ENCODE results near the gene SLC47A1. TPM values are rescaled to one million over a fixed set of nuclear protein-coding genes. Genes with fewer than 3 reads are reported as not detected.

The SLC47A1 gene
- total RNA-seq, 3 donors from 2014 or later (not counting 1 experiment from before 2014, with no cell fraction given) = 0.29 to 1.3 (median 0.45) TPM

DNA sequence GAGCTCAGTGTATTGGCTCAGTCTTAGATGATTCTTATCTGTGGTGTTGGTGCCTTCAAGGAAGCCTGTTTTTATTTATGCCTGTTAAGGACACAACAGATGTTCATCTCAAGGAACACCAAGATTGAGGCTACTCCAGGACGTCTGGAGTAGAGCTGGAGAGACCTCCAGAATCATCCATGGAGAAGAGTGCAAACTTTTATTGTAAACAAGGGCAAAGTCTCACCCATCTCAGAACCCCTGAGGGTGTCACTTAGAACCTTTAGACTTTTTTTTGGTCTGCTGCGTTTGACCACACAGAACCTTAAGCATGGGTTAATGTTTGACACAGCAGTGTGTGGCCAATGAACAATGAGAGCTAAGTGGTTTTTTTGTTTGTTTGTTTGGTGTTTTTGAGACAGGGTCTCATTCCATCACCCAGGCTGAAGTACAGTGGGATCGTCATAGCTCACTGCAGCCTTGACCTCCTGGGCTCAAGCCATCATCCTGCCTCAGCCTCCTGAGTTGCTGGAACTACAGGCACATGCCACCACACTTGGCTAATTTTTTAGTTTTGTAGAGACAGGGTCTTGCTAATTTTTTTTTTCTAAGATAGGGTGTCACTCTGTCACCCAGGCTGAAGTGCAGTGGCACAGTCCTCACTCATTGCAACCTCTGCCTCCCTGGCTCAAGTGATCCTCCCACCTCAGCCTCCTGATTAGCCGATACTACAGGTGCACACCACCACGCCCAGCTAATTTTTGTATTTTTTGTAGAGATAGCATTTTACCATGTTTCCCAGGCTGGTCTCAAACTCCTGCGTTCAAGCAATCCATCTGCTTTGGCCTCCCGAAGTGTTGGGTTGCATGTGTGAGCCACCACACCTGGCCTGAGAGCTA is 16.3 kb downstream of the SLC47A1 start:
- H3K36me3 Mint-ChIP-seq = no peaks in the 10 kb centered on the region
- DNase-seq (no peak), ATAC-seq (no peak)
- Histone ChIP-seq H3K4me3 (ENCODE audit: low read length) (no peak overlapping the region), H3K9me3 (ENCODE audit: control insufficient read depth, insufficient read depth, low read length) (no peaks in the 10 kb centered on the region), H3K27ac (ENCODE audit: low read length) (no peak overlapping the region), H3K4me1 (ENCODE audit: control insufficient read depth, insufficient read depth, low read length) (no peaks in the 10 kb centered on the region), H3K27me3 (ENCODE audit: control insufficient read depth, insufficient read depth, low read length) (no peaks in the 10 kb centered on the region), H3K36me3 (ENCODE audit: control insufficient read depth, insufficient read depth, low read length) (no peaks in the 10 kb centered on the region)
- no peaks in the 10 kb centered on the region for H3K4me1 Mint-ChIP-seq
- TF ChIP-seq CTCF (IDR thresholded peaks at IDR 0.05) = no peak
- H3K9me3 Mint-ChIP-seq = no peaks in the 10 kb centered on the region
- intact Hi-C loops (cut with micrococcal nuclease) = no loop called here
- no peak overlapping the region for H3K4me3 Mint-ChIP-seq
- H3K27me3 Mint-ChIP-seq (ENCODE audit: low read depth in 2 of 2) = peaks cover 3% of the 10 kb centered on the region in 2 donors
- H3K27ac Mint-ChIP-seq = no peak overlapping the region
- 87% methylated on average over 7 of the region's 7 CpGs for WGBS (ENCODE audit: insufficient coverage)

DNA sequence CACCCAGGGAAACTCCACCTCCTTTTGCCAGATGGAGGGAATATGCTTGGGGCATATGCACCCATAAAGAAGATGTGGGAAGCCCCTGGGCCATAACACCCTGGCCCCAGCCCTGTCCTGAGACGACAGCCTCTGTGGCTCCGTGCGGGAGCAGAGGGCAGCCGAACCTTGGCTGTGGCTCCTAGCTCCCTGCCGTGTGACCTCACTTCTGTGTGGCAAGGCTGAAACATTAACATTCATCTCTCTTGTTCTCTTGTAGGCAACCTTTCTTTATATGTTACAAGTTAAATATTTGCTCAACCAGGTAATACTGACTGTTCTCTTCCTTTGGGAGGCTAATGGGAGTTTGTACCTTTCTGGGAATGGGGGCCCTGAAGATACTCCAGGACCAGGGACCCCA is 17.5 kb downstream of the SLC47A1 start:
- Mint-ChIP-seq H3K27ac (no peak overlapping the region), H3K9me3 (no peaks in the 10 kb centered on the region), H3K4me3 (no peak overlapping the region), H3K27me3 (ENCODE audit: low read depth in 2 of 2) (peaks cover 3 to 12% of the 10 kb centered on the region in 2 donors), H3K4me1 (no peaks in the 10 kb centered on the region), H3K36me3 (no peaks in the 10 kb centered on the region)
- H3K4me3 ChIP-seq (ENCODE audit: low read length) = no peak overlapping the region
- DNase-seq = no peak
- H3K27me3 ChIP-seq (ENCODE audit: control insufficient read depth, insufficient read depth, low read length) = no peaks in the 10 kb centered on the region
- intact Hi-C loops (cut with micrococcal nuclease) = no loop called here
- H3K9me3 ChIP-seq (ENCODE audit: control insufficient read depth, insufficient read depth, low read length) = no peaks in the 10 kb centered on the region
- no peak overlapping the region for H3K27ac ChIP-seq (ENCODE audit: low read length)
- no peaks in the 10 kb centered on the region for H3K36me3 ChIP-seq (ENCODE audit: control insufficient read depth, insufficient read depth, low read length)
- H3K4me1 ChIP-seq (ENCODE audit: control insufficient read depth, insufficient read depth, low read length) = no peaks in the 10 kb centered on the region
- TF ChIP-seq CTCF (IDR thresholded peaks at IDR 0.05) = no peak
- 92% methylated on average over 5 of the region's 5 CpGs for WGBS (ENCODE audit: insufficient coverage)
- ATAC-seq = no peak

DNA sequence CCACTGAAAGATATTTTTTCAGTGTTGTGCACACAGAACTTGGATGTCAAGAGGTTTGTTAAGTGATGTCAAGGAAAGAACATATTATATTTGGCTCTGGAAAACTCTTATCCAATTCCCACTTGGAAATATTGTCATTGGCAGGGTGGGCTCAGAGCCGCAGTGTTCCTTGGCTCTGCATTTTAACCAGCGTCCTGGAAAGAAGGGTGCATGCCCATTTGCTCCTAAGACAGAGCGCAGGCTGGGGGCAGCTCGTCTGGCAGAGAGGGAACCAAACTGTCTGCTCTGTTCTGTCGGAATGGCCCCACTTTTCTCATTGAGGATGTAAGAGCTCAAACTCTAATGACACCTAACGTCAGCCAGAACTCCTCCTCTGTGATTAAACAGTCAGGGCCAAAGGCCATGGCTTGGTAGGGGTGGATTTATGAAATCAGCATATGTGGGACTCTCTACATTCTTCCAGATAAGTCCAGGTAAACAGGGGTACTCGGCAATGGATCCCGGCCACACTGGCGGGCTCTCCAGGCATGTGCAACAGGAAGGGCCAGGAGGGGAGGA is 18.0 kb downstream of the SLC47A1 start:
- DNase-seq (no peak), ATAC-seq (no peak)
- no peak for TF ChIP-seq CTCF (IDR thresholded peaks at IDR 0.05)
- WGBS (ENCODE audit: insufficient coverage) = 85% methylated on average over 6 of the region's 9 CpGs
- Histone ChIP-seq H3K27me3 (ENCODE audit: control insufficient read depth, insufficient read depth, low read length) (no peaks in the 10 kb centered on the region), H3K36me3 (ENCODE audit: control insufficient read depth, insufficient read depth, low read length) (no peaks in the 10 kb centered on the region), H3K27ac (ENCODE audit: low read length) (no peak overlapping the region), H3K9me3 (ENCODE audit: control insufficient read depth, insufficient read depth, low read length) (no peaks in the 10 kb centered on the region), H3K4me1 (ENCODE audit: control insufficient read depth, insufficient read depth, low read length) (no peaks in the 10 kb centered on the region), H3K4me3 (ENCODE audit: low read length) (no peak overlapping the region)
- Mint-ChIP-seq H3K4me1 (no peaks in the 10 kb centered on the region), H3K9me3 (no peaks in the 10 kb centered on the region), H3K27ac (no peak overlapping the region), H3K27me3 (ENCODE audit: low read depth in 2 of 2) (peaks cover 3 to 12% of the 10 kb centered on the region in 2 donors), H3K36me3 (no peaks in the 10 kb centered on the region), H3K4me3 (no peak overlapping the region)
- intact Hi-C loops (cut with micrococcal nuclease) = no loop called here
